CD4-positive, alpha-beta T cell treated with Interferon alpha-2 for 1 hour (primary cell): ENCODE results near the gene PSMG4.

Experiments
- DNase-seq, 2 donors: peaks; one replicate each; pipeline ENCODE4 v3.0.0-alpha.2; 2020 to 2022

PSMG4 gene

GRCh38 chr6:3311826-3312225, 53.1 kb downstream of the PSMG4 start:
- no peak for DNase-seq

- no peak for DNase-seq
Observed at GRCh38 chr6:3312604-3313231, 54.0 kb downstream of the PSMG4 start.

GRCh38 chr6:3314176-3314575, 55.4 kb downstream of the PSMG4 start:
- DNase-seq = no peak

- DNase-seq = no peak
Observed at GRCh38 chr6:3314621-3315467, 56.1 kb downstream of the PSMG4 start.

- DNase-seq = no peak
Observed at GRCh38 chr6:3315841-3316240, 57.1 kb downstream of the PSMG4 start.

GRCh38 chr6:3316331-3316730, 57.6 kb downstream of the PSMG4 start:
- no peak for DNase-seq

- no peak for DNase-seq
Observed at GRCh38 chr6:3316818-3317217, 58.1 kb downstream of the PSMG4 start.
